A673 (cell line): Measurements from ENCODE around the gene SMS. TPM values are rescaled to one million over a fixed set of nuclear protein-coding genes. Genes with fewer than 3 reads are reported as not detected.

Experiments
- BruUV-seq: library from RNA; stranded (reverse); fragments of 400-500 nt; replicated peaks from 2 replicates; lab custom pipeline; 2021; lab: Mats Ljungman, UMichigan
- CTCF ChIA-PET: fragments of 300-600 bp; sonication (Branson Sonifier 250); formaldehyde crosslinking; loops from one replicate; lab custom pipeline; 2022; ENCODE audit warnings: antibody characterized with exemption; lab: Charles Lee
- POLR2A ChIA-PET: fragments of 300-600 bp; sonication (Branson Sonifier 250); formaldehyde crosslinking; loops from one replicate; lab custom pipeline; 2022; ENCODE audit warnings: antibody characterized with exemption; ENCODE audit not compliant: low non-redundant PET; lab: Charles Lee
- DNase-seq: peaks from one replicate; pipeline ENCODE4 v3.0.0-alpha.2; 2015; ENCODE audit warnings: low spot score
- H3K27ac ChIP-seq: fragments of 200-600 bp; sonication (generic); 2 replicates; pipeline ENCODE4 v1.5.1; 2016; ENCODE audit warnings: mixed run types, low read depth, mild to moderate bottlenecking, mixed read lengths, antibody characterized with exemption, low read length; ENCODE audit not compliant: poor library complexity, severe bottlenecking
- H3K27me3 ChIP-seq: fragments of 200-600 bp; sonication (generic); replicated peaks from 2 replicates; pipeline ENCODE4 v1.6.1; 2017; ENCODE audit warnings: mixed run types, low read depth, mild to moderate bottlenecking, mixed read lengths, antibody characterized with exemption, low read length; ENCODE audit not compliant: insufficient read depth, poor library complexity
- H3K36me3 ChIP-seq: fragments of 200-600 bp; sonication (generic); 2 replicates; pipeline ENCODE4 v1.6.1; 2016; ENCODE audit warnings: mixed run types, mild to moderate bottlenecking, mixed read lengths, antibody characterized with exemption, low read length; ENCODE audit not compliant: insufficient read depth, poor library complexity, severe bottlenecking
- H3K4me1 ChIP-seq: fragments of 200-600 bp; sonication (generic); 2 replicates; pipeline ENCODE4 v1.6.1; 2017; ENCODE audit warnings: mixed run types, mild to moderate bottlenecking, mixed read lengths, antibody characterized with exemption, low read length; ENCODE audit not compliant: insufficient read depth, poor library complexity, severe bottlenecking
- H3K4me3 ChIP-seq: fragments of 200-600 bp; sonication (generic); 2 replicates; pipeline ENCODE4 v1.5.1; 2016; ENCODE audit warnings: low read depth, mixed run types, mild to moderate bottlenecking, mixed read lengths, low read length; ENCODE audit not compliant: poor library complexity, severe bottlenecking
- H3K9me3 ChIP-seq: fragments of 200-600 bp; sonication (generic); 2 replicates; pipeline ENCODE4 v1.6.1; 2016; ENCODE audit warnings: mixed run types, low read depth, mild to moderate bottlenecking, mixed read lengths, antibody characterized with exemption, low read length; ENCODE audit not compliant: poor library complexity, severe bottlenecking
- EZH2 ChIP-seq: fragments of 200-600 bp; sonication (generic); IDR thresholded peaks from 2 replicates; pipeline ENCODE4 v1.6.1; 2017; ENCODE audit warnings: borderline replicate concordance, low read depth, mild to moderate bottlenecking, mixed read lengths, antibody characterized with exemption, low read length; ENCODE audit not compliant: poor library complexity, severe bottlenecking
- intact Hi-C: fragments of 100-400 bp; cut with micrococcal nuclease; formaldehyde crosslinking; loops from one replicate; pipeline ENCODE4 v1.10.0; 2022; ENCODE audit not compliant: unreplicated experiment
- total RNA-seq: library from RNA; stranded (reverse); gene quantifications from 2 replicates; pipeline ENCODE4 v1.2.3, GENCODE V29; 2021
- TF ChIP-seq, protein P1 (sequence below): fragments of 300-800, 200-600 bp; sonication (generic); conservative IDR thresholded peaks from 2 replicates; pipeline ENCODE4 v1.5.1; 2017; ENCODE audit warnings: low read depth, mild to moderate bottlenecking, antibody characterized with exemption, low read length, moderate library complexity, mixed read lengths

The SMS gene
- total RNA-seq, 1 experiment from 2014 or later = 108 TPM

DNA sequence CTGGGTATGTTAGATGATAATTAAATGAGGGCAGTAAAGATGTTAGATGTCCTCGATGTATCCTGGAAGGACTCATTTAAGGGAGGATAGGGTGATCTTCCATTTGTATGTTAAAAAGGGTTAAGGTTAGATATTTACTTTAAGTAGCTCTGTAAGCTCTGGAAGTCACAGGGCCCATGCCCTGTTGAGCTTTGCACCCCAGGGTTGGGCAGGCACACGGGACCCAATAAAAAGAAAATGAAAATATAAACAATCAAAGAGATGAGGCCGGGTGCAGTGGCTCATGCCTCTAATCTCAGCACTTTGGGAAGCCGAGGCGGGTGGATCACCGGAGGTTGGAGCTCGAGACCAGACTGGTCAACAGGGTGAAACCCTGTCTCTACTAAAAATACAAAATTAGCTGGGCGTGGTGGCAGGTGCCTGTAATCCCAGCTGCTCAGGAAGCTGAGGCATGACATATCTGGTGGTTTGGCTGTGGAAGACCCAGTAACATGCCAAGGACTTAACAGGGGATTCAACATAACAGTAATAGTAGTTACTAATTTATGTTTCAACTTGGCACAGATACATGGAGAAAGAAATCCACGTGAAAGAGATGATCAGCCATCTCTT is 74.7 kb downstream of the SMS start:
- Histone ChIP-seq H3K4me3 (no peak overlapping the region), H3K27ac (no peak overlapping the region), H3K4me1 (no peaks in the 10 kb centered on the region), H3K36me3 (no peaks in the 10 kb centered on the region), H3K27me3 (no peaks in the 10 kb centered on the region), H3K9me3 (no peaks in the 10 kb centered on the region)
- BruUV-seq = no TSS peak
- ChIA-PET POLR2A (no interaction called here), CTCF (interaction anchor here (0.7 kb wide), 1 partner anchor 478 kb away, joined by 3 read pairs; no protein-coding TSS in a partner anchor)
- DNase-seq = no peak
- TF ChIP-seq, protein P1, sequence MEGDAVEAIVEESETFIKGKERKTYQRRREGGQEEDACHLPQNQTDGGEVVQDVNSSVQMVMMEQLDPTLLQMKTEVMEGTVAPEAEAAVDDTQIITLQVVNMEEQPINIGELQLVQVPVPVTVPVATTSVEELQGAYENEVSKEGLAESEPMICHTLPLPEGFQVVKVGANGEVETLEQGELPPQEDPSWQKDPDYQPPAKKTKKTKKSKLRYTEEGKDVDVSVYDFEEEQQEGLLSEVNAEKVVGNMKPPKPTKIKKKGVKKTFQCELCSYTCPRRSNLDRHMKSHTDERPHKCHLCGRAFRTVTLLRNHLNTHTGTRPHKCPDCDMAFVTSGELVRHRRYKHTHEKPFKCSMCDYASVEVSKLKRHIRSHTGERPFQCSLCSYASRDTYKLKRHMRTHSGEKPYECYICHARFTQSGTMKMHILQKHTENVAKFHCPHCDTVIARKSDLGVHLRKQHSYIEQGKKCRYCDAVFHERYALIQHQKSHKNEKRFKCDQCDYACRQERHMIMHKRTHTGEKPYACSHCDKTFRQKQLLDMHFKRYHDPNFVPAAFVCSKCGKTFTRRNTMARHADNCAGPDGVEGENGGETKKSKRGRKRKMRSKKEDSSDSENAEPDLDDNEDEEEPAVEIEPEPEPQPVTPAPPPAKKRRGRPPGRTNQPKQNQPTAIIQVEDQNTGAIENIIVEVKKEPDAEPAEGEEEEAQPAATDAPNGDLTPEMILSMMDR = no peak
- no peak for TF ChIP-seq EZH2
- intact Hi-C loops = no loop called here

DNA sequence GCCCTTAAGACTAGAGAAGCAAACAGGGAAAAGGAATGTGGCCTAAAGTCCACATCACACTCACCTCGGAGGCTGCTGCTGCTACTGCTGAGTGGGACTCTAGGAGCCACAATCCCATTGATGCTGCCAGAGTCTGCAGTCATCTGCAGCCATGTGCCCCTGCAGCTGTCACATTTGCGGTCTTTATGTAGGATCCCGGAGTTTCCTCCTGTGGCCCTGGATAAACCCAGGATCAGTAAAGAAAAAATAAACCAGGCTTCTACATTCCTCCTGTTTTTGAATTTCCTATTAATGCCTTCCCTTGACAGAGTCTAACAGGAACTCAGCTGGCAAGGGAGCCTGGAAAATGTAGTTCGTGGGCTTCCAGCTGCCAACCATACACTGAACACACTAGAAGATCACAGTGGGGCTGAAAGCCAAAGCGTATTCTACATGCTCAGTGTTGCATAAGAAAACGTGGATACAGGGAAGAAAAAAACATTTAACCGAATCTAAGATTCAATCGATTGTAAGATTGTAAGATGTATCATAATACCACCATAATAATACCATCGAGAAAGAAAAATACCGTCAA is 81.3 kb downstream of the SMS start:
- no TSS peak for BruUV-seq
- intact Hi-C loops = no loop called here
- no peaks in the 10 kb centered on the region for H3K36me3 ChIP-seq
- no peaks in the 10 kb centered on the region for H3K4me1 ChIP-seq
- no peak overlapping the region for H3K27ac ChIP-seq
- TF ChIP-seq, protein P1 = no peak
- no peak for TF ChIP-seq EZH2
- no peak overlapping the region for H3K4me3 ChIP-seq
- no peaks in the 10 kb centered on the region for H3K9me3 ChIP-seq
- H3K27me3 ChIP-seq = no peaks in the 10 kb centered on the region
- POLR2A ChIA-PET = no interaction called here
- CTCF ChIA-PET = no interaction called here
- no peak for DNase-seq

DNA sequence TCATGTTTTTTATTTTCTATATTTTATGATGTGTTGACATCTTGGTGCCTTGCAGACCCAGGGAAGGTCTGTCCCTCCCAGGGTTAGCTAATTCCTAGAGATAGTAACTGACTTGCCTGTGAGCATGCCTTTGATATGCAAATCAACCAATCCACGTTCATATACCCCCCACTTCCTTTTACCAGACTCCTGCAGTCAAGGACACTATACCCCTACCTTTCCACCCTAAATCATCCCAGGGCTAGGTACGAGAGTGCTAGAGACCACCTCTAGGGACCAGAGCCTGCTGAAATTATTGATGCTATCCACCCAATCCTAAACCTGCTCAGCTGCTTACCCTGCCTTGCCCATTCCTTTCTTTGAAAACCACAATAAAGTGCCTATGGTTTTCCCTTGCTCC is 84.1 kb downstream of the SMS start:
- Histone ChIP-seq H3K27ac (no peak overlapping the region), H3K9me3 (no peaks in the 10 kb centered on the region), H3K27me3 (no peaks in the 10 kb centered on the region), H3K4me3 (no peak overlapping the region), H3K36me3 (no peaks in the 10 kb centered on the region), H3K4me1 (no peaks in the 10 kb centered on the region)
- TF ChIP-seq EZH2 = no peak
- TF ChIP-seq, protein P1 = no peak
- no TSS peak for BruUV-seq
- no peak for DNase-seq
- intact Hi-C loops = no loop called here
- ChIA-PET POLR2A (no interaction called here), CTCF (no interaction called here)
